ENCODE data around the gene ALOX12.

Gene ALOX12

GRCh38 chr17:7023576-7024401 lies 27.9 kb downstream of the ALOX12 start:
- peaks cover 1% of the 10 kb centered on the region for H3K79me1 ChIP-seq (ENCODE audit: low read depth, low read length)
- H3K36me3 ChIP-seq (replicated peaks in 1 of 2; ENCODE audit: control insufficient read depth in 2 of 2, insufficient read depth in 2 of 2, low read length in 2 of 2) = no peaks in the 10 kb centered on the region
- H2AK5ac ChIP-seq (ENCODE audit: low read depth, low read length) = peak overlapping the region; percentile 74
- peak overlapping the region; percentile 47 for H3K4ac ChIP-seq (ENCODE audit: low read length)
- H4K8ac ChIP-seq (ENCODE audit: low read depth, low read length) = peak overlapping the region; percentile 58
- peak overlapping the region; percentile 57 for H3K4me2 ChIP-seq (ENCODE audit: insufficient read depth, low read length, poor library complexity, severe bottlenecking)
- peak overlapping the region; percentile 62 for H3K23ac ChIP-seq (ENCODE audit: low read depth, low read length, poor library complexity)
- peaks cover 0 to 8% of the 10 kb centered on the region in 2 donors for H3K9me3 ChIP-seq (replicated peaks in 1 of 2; ENCODE audit: control insufficient read depth in 2 of 2, insufficient read depth in 1 of 2, low read depth in 1 of 2, low read length in 2 of 2)
- H3K9ac ChIP-seq (ENCODE audit: low read depth, low read length, poor library complexity) = no peak overlapping the region
- peaks cover 6 to 10% of the 10 kb centered on the region in 2 donors for H3K4me1 ChIP-seq (ENCODE audit: control insufficient read depth in 2 of 2, insufficient read depth in 1 of 2, low read depth in 1 of 2, low read length in 2 of 2)
- peak overlapping the region; percentile 87 for H3K14ac ChIP-seq (ENCODE audit: low read length)
- H2BK5ac ChIP-seq (ENCODE audit: low read length) = peak overlapping the region; percentile 61
- peak overlapping the region; percentile 8 for H2BK12ac ChIP-seq (ENCODE audit: low read length)
- H3K18ac ChIP-seq (ENCODE audit: low read length) = peak overlapping the region; percentile 91
- no CpG with 5 or more reads among the region's 51 CpGs for WGBS, 2 donors (ENCODE audit: extremely low coverage in 2 of 2, insufficient read length in 2 of 2, insufficient replicate concordance in 1 of 2)
- peaks cover 13 to 55% (median 35%) of the 10 kb centered on the region in 3 experiments for H3K27me3 ChIP-seq (ENCODE audit: control insufficient read depth in 3 of 3, insufficient read depth in 3 of 3, low read depth in 1 of 3, low read length in 3 of 3)
- H2BK120ac ChIP-seq (ENCODE audit: low read depth, low read length) = no peak overlapping the region
- peak; percentile 81 for DNase-seq (ENCODE audit: low spot score)
- peak overlapping the region in 1 of 2 donors; percentile 60 for H3K4me3 ChIP-seq (ENCODE audit: low read length in 2 of 2)
- H4K91ac ChIP-seq (ENCODE audit: low read depth, low read length, poor library complexity) = no peak overlapping the region
- peak overlapping the region; percentile 91 for H2BK15ac ChIP-seq (ENCODE audit: low read length)
- H3K27ac ChIP-seq (replicated peaks; ENCODE audit: low read length) = no peak overlapping the region
- H2AFZ ChIP-seq (ENCODE audit: low read length) = peak overlapping the region; percentile 32

- Histone ChIP-seq H2BK15ac (ENCODE audit: low read length) (peak overlapping the region; percentile 91), H3K18ac (ENCODE audit: low read length) (no peak overlapping the region), H2BK5ac (ENCODE audit: low read length) (peak overlapping the region; percentile 61), H3K4ac (ENCODE audit: low read length) (peak overlapping the region; percentile 47), H4K91ac (ENCODE audit: low read depth, low read length, poor library complexity) (no peak overlapping the region), H3K27me3 (ENCODE audit: control insufficient read depth in 3 of 3, insufficient read depth in 3 of 3, low read depth in 1 of 3, low read length in 3 of 3) (peaks cover 13 to 55% (median 35%) of the 10 kb centered on the region in 3 experiments), H2AK5ac (ENCODE audit: low read depth, low read length) (peak overlapping the region; percentile 95), H2BK120ac (ENCODE audit: low read depth, low read length) (no peak overlapping the region), H4K8ac (ENCODE audit: low read depth, low read length) (no peak overlapping the region), H3K9ac (ENCODE audit: low read depth, low read length, poor library complexity) (no peak overlapping the region), H3K4me2 (ENCODE audit: insufficient read depth, low read length, poor library complexity, severe bottlenecking) (no peak overlapping the region), H3K4me3 (ENCODE audit: low read length in 2 of 2) (no peak overlapping the region), H3K9me3 (replicated peaks in 1 of 2; ENCODE audit: control insufficient read depth in 2 of 2, insufficient read depth in 1 of 2, low read depth in 1 of 2, low read length in 2 of 2) (peaks cover 0 to 8% of the 10 kb centered on the region in 2 donors), H2BK12ac (ENCODE audit: low read length) (peak overlapping the region; percentile 53), H2AFZ (ENCODE audit: low read length) (no peak overlapping the region), H3K27ac (replicated peaks; ENCODE audit: low read length) (no peak overlapping the region), H3K36me3 (replicated peaks in 1 of 2; ENCODE audit: control insufficient read depth in 2 of 2, insufficient read depth in 2 of 2, low read length in 2 of 2) (no peaks in the 10 kb centered on the region), H3K23ac (ENCODE audit: low read depth, low read length, poor library complexity) (peak overlapping the region; percentile 62), H3K4me1 (ENCODE audit: control insufficient read depth in 2 of 2, insufficient read depth in 1 of 2, low read depth in 1 of 2, low read length in 2 of 2) (peaks cover 6 to 10% of the 10 kb centered on the region in 2 donors), H3K79me1 (ENCODE audit: low read depth, low read length) (peaks cover 1% of the 10 kb centered on the region), H3K14ac (ENCODE audit: low read length) (peak overlapping the region; percentile 87)
- no CpG with 5 or more reads among the region's 8 CpGs for WGBS, 2 donors (ENCODE audit: extremely low coverage in 2 of 2, insufficient read length in 2 of 2, insufficient replicate concordance in 1 of 2)
- DNase-seq (ENCODE audit: low spot score) = no peak
Measured at GRCh38 chr17:7024402-7024785, 28.5 kb downstream of the ALOX12 start.

- peaks cover 0 to 8% of the 10 kb centered on the region in 2 donors for H3K9me3 ChIP-seq (replicated peaks in 1 of 2; ENCODE audit: control insufficient read depth in 2 of 2, insufficient read depth in 1 of 2, low read depth in 1 of 2, low read length in 2 of 2)
- H3K4me1 ChIP-seq (ENCODE audit: control insufficient read depth in 2 of 2, insufficient read depth in 1 of 2, low read depth in 1 of 2, low read length in 2 of 2) = peaks cover 3 to 4% of the 10 kb centered on the region in 2 donors
- H2BK12ac ChIP-seq (ENCODE audit: low read length) = no peak overlapping the region
- H3K4me2 ChIP-seq (ENCODE audit: insufficient read depth, low read length, poor library complexity, severe bottlenecking) = no peak overlapping the region
- no peak overlapping the region for H3K4me3 ChIP-seq (ENCODE audit: low read length in 2 of 2)
- H3K18ac ChIP-seq (ENCODE audit: low read length) = no peak overlapping the region
- no peak overlapping the region for H3K4ac ChIP-seq (ENCODE audit: low read length)
- H3K36me3 ChIP-seq (replicated peaks in 1 of 2; ENCODE audit: control insufficient read depth in 2 of 2, insufficient read depth in 2 of 2, low read length in 2 of 2) = no peaks in the 10 kb centered on the region
- no peak overlapping the region for H3K23ac ChIP-seq (ENCODE audit: low read depth, low read length, poor library complexity)
- H2BK15ac ChIP-seq (ENCODE audit: low read length) = no peak overlapping the region
- H3K14ac ChIP-seq (ENCODE audit: low read length) = no peak overlapping the region
- no peak overlapping the region for H2BK5ac ChIP-seq (ENCODE audit: low read length)
- no peak overlapping the region for H4K91ac ChIP-seq (ENCODE audit: low read depth, low read length, poor library complexity)
- no peak overlapping the region for H3K27ac ChIP-seq (replicated peaks; ENCODE audit: low read length)
- no peak for DNase-seq (ENCODE audit: low spot score)
- no peak overlapping the region for H2BK120ac ChIP-seq (ENCODE audit: low read depth, low read length)
- no peak overlapping the region for H2AK5ac ChIP-seq (ENCODE audit: low read depth, low read length)
- H2AFZ ChIP-seq (ENCODE audit: low read length) = no peak overlapping the region
- peaks cover 1% of the 10 kb centered on the region for H3K79me1 ChIP-seq (ENCODE audit: low read depth, low read length)
- H3K9ac ChIP-seq (ENCODE audit: low read depth, low read length, poor library complexity) = no peak overlapping the region
- H3K27me3 ChIP-seq (ENCODE audit: control insufficient read depth in 3 of 3, insufficient read depth in 3 of 3, low read depth in 1 of 3, low read length in 3 of 3) = peaks cover 13 to 54% (median 35%) of the 10 kb centered on the region in 3 experiments
- no CpG with 5 or more reads among the region's 1 CpG for WGBS, 2 donors (ENCODE audit: extremely low coverage in 2 of 2, insufficient read length in 2 of 2, insufficient replicate concordance in 1 of 2)
- H4K8ac ChIP-seq (ENCODE audit: low read depth, low read length) = no peak overlapping the region
Measured at GRCh38 chr17:7025245-7025644, 29.4 kb downstream of the ALOX12 start.

- H4K91ac ChIP-seq (ENCODE audit: low read depth, low read length, poor library complexity) = no peak overlapping the region
- H3K79me1 ChIP-seq (ENCODE audit: low read depth, low read length) = peaks cover 1% of the 10 kb centered on the region
- peaks cover 0 to 8% of the 10 kb centered on the region in 2 donors for H3K9me3 ChIP-seq (replicated peaks in 1 of 2; ENCODE audit: control insufficient read depth in 2 of 2, insufficient read depth in 1 of 2, low read depth in 1 of 2, low read length in 2 of 2)
- H3K27ac ChIP-seq (replicated peaks; ENCODE audit: low read length) = no peak overlapping the region
- H3K4ac ChIP-seq (ENCODE audit: low read length) = no peak overlapping the region
- H4K8ac ChIP-seq (ENCODE audit: low read depth, low read length) = no peak overlapping the region
- H2BK120ac ChIP-seq (ENCODE audit: low read depth, low read length) = no peak overlapping the region
- H2BK5ac ChIP-seq (ENCODE audit: low read length) = no peak overlapping the region
- no peak overlapping the region for H2AFZ ChIP-seq (ENCODE audit: low read length)
- H3K23ac ChIP-seq (ENCODE audit: low read depth, low read length, poor library complexity) = no peak overlapping the region
- no peaks in the 10 kb centered on the region for H3K36me3 ChIP-seq (replicated peaks in 1 of 2; ENCODE audit: control insufficient read depth in 2 of 2, insufficient read depth in 2 of 2, low read length in 2 of 2)
- H2AK5ac ChIP-seq (ENCODE audit: low read depth, low read length) = peak overlapping the region; percentile 35
- H3K4me1 ChIP-seq (ENCODE audit: control insufficient read depth in 2 of 2, insufficient read depth in 1 of 2, low read depth in 1 of 2, low read length in 2 of 2) = peaks cover 2 to 4% of the 10 kb centered on the region in 2 donors
- no peak overlapping the region for H3K4me3 ChIP-seq (ENCODE audit: low read length in 2 of 2)
- H2BK15ac ChIP-seq (ENCODE audit: low read length) = no peak overlapping the region
- no CpG with 5 or more reads among the region's 29 CpGs for WGBS, 2 donors (ENCODE audit: extremely low coverage in 2 of 2, insufficient read length in 2 of 2, insufficient replicate concordance in 1 of 2)
- no peak overlapping the region for H3K14ac ChIP-seq (ENCODE audit: low read length)
- peak overlapping the region; percentile 22 for H2BK12ac ChIP-seq (ENCODE audit: low read length)
- H3K18ac ChIP-seq (ENCODE audit: low read length) = no peak overlapping the region
- H3K4me2 ChIP-seq (ENCODE audit: insufficient read depth, low read length, poor library complexity, severe bottlenecking) = no peak overlapping the region
- H3K9ac ChIP-seq (ENCODE audit: low read depth, low read length, poor library complexity) = no peak overlapping the region
- H3K27me3 ChIP-seq (ENCODE audit: control insufficient read depth in 3 of 3, insufficient read depth in 3 of 3, low read depth in 1 of 3, low read length in 3 of 3) = peaks cover 13 to 41% (median 27%) of the 10 kb centered on the region in 3 experiments
- no peak for DNase-seq (ENCODE audit: low spot score)
Measured at GRCh38 chr17:7026471-7027115, 30.7 kb downstream of the ALOX12 start.
